Liver (tissue), 3 donors: ENCODE data around the gene PTPN2.

ENCODE experiments used
- ATF3 ChIP-seq: IDR thresholded peaks from 2 replicates; pipeline ENCODE4 v1.6.1; 2016; ENCODE audit warnings: antibody characterized with exemption
- CTCF ChIP-seq: fragments of 150-350 bp; IDR thresholded peaks from 2 replicates; pipeline ENCODE4 v1.5.1; 2017; ENCODE audit warnings: improper control_type of control experiment, low read depth, low read length; ENCODE audit not compliant: missing input control
- EGR1 ChIP-seq, 2 donors: IDR thresholded peaks; 2 replicates each; pipeline ENCODE4 v1.6.1; 2016 to 2018; ENCODE audit warnings: antibody characterized with exemption in 2 of 2, low read depth in 2 of 2
- FOXA1 ChIP-seq: IDR thresholded peaks from 2 replicates; pipeline ENCODE4 v1.6.1; 2016; ENCODE audit warnings: antibody characterized with exemption
- GABPA ChIP-seq, 2 donors: IDR thresholded peaks in 1 of 2; conservative IDR thresholded peaks in 1 of 2; 2 replicates each; pipeline ENCODE4 v1.6.1; 2016; ENCODE audit warnings: antibody characterized with exemption in 2 of 2, mild to moderate bottlenecking in 1 of 2, moderate library complexity in 1 of 2
- HNF4A ChIP-seq, 2 donors: conservative IDR thresholded peaks; 2 replicates each; pipeline ENCODE4 v1.6.1; 2016; ENCODE audit warnings: antibody characterized with exemption in 2 of 2, mild to moderate bottlenecking in 2 of 2
- JUND ChIP-seq, 2 donors: IDR thresholded peaks; 2 replicates each; pipeline ENCODE4 v1.6.1; 2016; ENCODE audit warnings: antibody characterized with exemption in 2 of 2
- MAX ChIP-seq: IDR thresholded peaks from 2 replicates; pipeline ENCODE4 v1.6.1; 2016; ENCODE audit warnings: antibody characterized with exemption
- RAD21 ChIP-seq, 2 donors: IDR thresholded peaks; 2 replicates each; pipeline ENCODE4 v1.6.1; 2016; ENCODE audit warnings: antibody characterized with exemption in 2 of 2, mild to moderate bottlenecking in 2 of 2
- REST ChIP-seq: IDR thresholded peaks from 2 replicates; pipeline ENCODE4 v1.6.1; 2016; ENCODE audit warnings: antibody characterized with exemption, mild to moderate bottlenecking
- RXRA ChIP-seq, 2 donors: IDR thresholded peaks; 2 replicates each; pipeline ENCODE4 v1.6.1; 2017 to 2018; ENCODE audit warnings: antibody characterized with exemption in 2 of 2, mild to moderate bottlenecking in 1 of 2
- SP1 ChIP-seq: IDR thresholded peaks from 2 replicates; pipeline ENCODE4 v1.6.1; 2018; ENCODE audit warnings: antibody characterized with exemption, mild to moderate bottlenecking
- donor health status: healthy.
- donor health status: healthy.

- TF ChIP-seq MAX (no peak), CTCF (no peak), JUND (IDR thresholded peaks at IDR 0.05) (no peak), GABPA (IDR thresholded peaks at IDR 0.05 in 1 of 2, conservative IDR thresholded peaks at IDR 0.05 in 1 of 2) (no peak), FOXA1 (no peak), SP1 (no peak), HNF4A (conservative IDR thresholded peaks at IDR 0.05) (no peak), RXRA (IDR thresholded peaks at IDR 0.05) (no peak), RAD21 (IDR thresholded peaks at IDR 0.05) (no peak), REST (no peak), ATF3 (no peak), EGR1 (IDR thresholded peaks at IDR 0.05; ENCODE audit: low read depth in 2 of 2) (no peak)
Observed at GRCh38 chr18:12791610-12792009, 92.4 kb downstream of the PTPN2 start.
